HepG2 (cell line): Measurements from ENCODE around the gene KCNIP3. TPM values are rescaled to one million over a fixed set of nuclear protein-coding genes. Genes with fewer than 3 reads are reported as not detected.

Experiments
- ATAC-seq: fragments of 200-7000 bp; cut with Tn5 transposase; 3 replicates; pipeline ENCODE4 v1.9.1; 2020; ENCODE audit warnings: mild to moderate bottlenecking, moderate library complexity
- BruUV-seq: library from RNA; stranded (reverse); fragments of 400-500 nt; replicated peaks from 2 replicates; lab custom pipeline; 2021; lab: Mats Ljungman, UMichigan
- CTCF ChIA-PET: fragments of 300-600 bp; formaldehyde crosslinking; extraction: SDS; loops from one replicate; lab custom pipeline; 2021; ENCODE audit warnings: low total read pairs, inconsistent platforms, low intra/inter-chr PET ratio; lab: Yijun Ruan, JAX
- POLR2A ChIA-PET: fragments of 350-600 bp; sonication (Branson Sonifier 250); formaldehyde crosslinking; loops from one replicate; lab custom pipeline; 2020; ENCODE audit warnings: antibody characterized with exemption, inconsistent platforms; lab: Yijun Ruan, JAX
- DNase-seq: peaks from one replicate; pipeline ENCODE4 v3.0.0-alpha.2; 2015; ENCODE audit warnings: low spot score
- FAIRE-seq: peaks from 3 replicates; lab custom pipeline; 2011; peaks lifted over from hg19 to GRCh38; lab: Jason Lieb, UNC
- H2AFZ ChIP-seq: one replicate; pipeline ENCODE4 v1.6.1; 2011; ENCODE audit warnings: low read length, inconsistent platforms
- H3K27ac ChIP-seq: fragments of 300-600 bp; 3 replicates; pipeline ENCODE4 v1.8.0; 2011; ENCODE audit warnings: mixed run types, mild to moderate bottlenecking, mixed read lengths, low read length, inconsistent platforms; ENCODE audit not compliant: insufficient read depth; ENCODE audit errors: extremely low read length
- H3K27me3 ChIP-seq, 2 experiments: fragments of 200-600 bp in 1 of 2; 2 replicates in 1 of 2; 3 replicates in 1 of 2; pipeline versions ENCODE4 v1.6.0 to v1.8.0; 2011; ENCODE audit warnings: low read length in 2 of 2, mild to moderate bottlenecking in 2 of 2, moderate library complexity in 2 of 2, inconsistent platforms in 1 of 2; ENCODE audit not compliant: insufficient read depth in 2 of 2, control insufficient read depth in 1 of 2
- H3K36me3 ChIP-seq, 2 experiments: fragments of 200-600 bp in 1 of 2; replicated peaks in 1 of 2; 2 replicates in 1 of 2; 3 replicates in 1 of 2; pipeline versions ENCODE4 v1.5.1 to v1.8.0; 2011; ENCODE audit warnings: low read length in 2 of 2, inconsistent platforms in 1 of 2; ENCODE audit not compliant: insufficient read depth in 2 of 2, control insufficient read depth in 1 of 2
- H3K4me1 ChIP-seq: 2 replicates; pipeline ENCODE4 v1.5.1; 2012; ENCODE audit warnings: low read length, inconsistent platforms; ENCODE audit not compliant: insufficient read depth
- H3K4me2 ChIP-seq: 2 replicates; pipeline ENCODE4 v1.6.0; 2011; ENCODE audit warnings: low read depth, low read length, inconsistent platforms
- H3K4me3 ChIP-seq, 3 experiments: fragments of 200-600 bp in 1 of 3; sonication (generic), shearing (Covaris generic) in 1 of 3; replicated peaks in 1 of 3; 2 replicates each; pipeline ENCODE4 v1.5.1; 2011 to 2016; ENCODE audit warnings: low read length in 3 of 3, inconsistent platforms in 2 of 3, low read depth in 2 of 3, mild to moderate bottlenecking in 2 of 3, control low read depth in 1 of 3, mixed read lengths in 1 of 3; ENCODE audit not compliant: insufficient read depth in 1 of 3
- H3K79me2 ChIP-seq: one replicate; pipeline ENCODE4 v1.6.1; 2011; ENCODE audit warnings: low read length, inconsistent platforms; ENCODE audit not compliant: insufficient read depth
- H3K9ac ChIP-seq: 2 replicates; pipeline ENCODE4 v1.6.0; 2011; ENCODE audit warnings: mild to moderate bottlenecking, low read depth, low read length, inconsistent platforms; ENCODE audit not compliant: insufficient read depth
- H3K9me3 ChIP-seq: 2 replicates; pipeline ENCODE4 v1.5.1; 2012; ENCODE audit warnings: mild to moderate bottlenecking, low read length
- H4K20me1 ChIP-seq: 2 replicates; pipeline ENCODE4 v1.6.0; 2011; ENCODE audit warnings: inconsistent platforms, mild to moderate bottlenecking, low read length, moderate library complexity; ENCODE audit not compliant: insufficient read depth
- AGO1 ChIP-seq: fragments of 200-400 bp; formaldehyde crosslinking; IDR thresholded peaks from 2 replicates; pipeline ENCODE4 v1.6.1; 2017; ENCODE audit warnings: mild to moderate bottlenecking, low read depth, low read length, moderate library complexity; ENCODE audit not compliant: poor library complexity, severe bottlenecking
- AKAP8 ChIP-seq: sonication (generic); formaldehyde crosslinking; IDR thresholded peaks from 2 replicates; pipeline ENCODE4 v1.5.1; 2020; ENCODE audit warnings: mild to moderate bottlenecking, missing genetic modification reagents
- CBX2 ChIP-seq, 2 experiments: fragments of 200-600 bp in 1 of 2; sonication (generic); formaldehyde crosslinking in 1 of 2; IDR thresholded peaks; 2 replicates each; pipeline versions ENCODE4 v1.7.0 to v1.8.1; 2018 to 2022; ENCODE audit warnings: low read depth in 2 of 2, low read length in 1 of 2, mild to moderate bottlenecking in 1 of 2, missing genetic modification reagents in 1 of 2
- ELF3 ChIP-seq: IDR thresholded peaks from 2 replicates; pipeline ENCODE4 v1.6.1; 2016; ENCODE audit warnings: missing genetic modification reagents, missing compliant biosample characterization
- ETS1 ChIP-seq: sonication (generic); formaldehyde crosslinking; IDR thresholded peaks from 2 replicates; pipeline ENCODE4 v1.4.0; 2020; ENCODE audit warnings: missing genetic modification reagents
- FOXP1 ChIP-seq, 2 experiments: fragments of 450-650 bp in 1 of 2; IDR thresholded peaks; 2 replicates each; pipeline ENCODE4 v1.6.1; 2017 to 2018; ENCODE audit warnings: antibody characterized with exemption in 1 of 2
- GRHL1 ChIP-seq: sonication (generic); formaldehyde crosslinking; conservative IDR thresholded peaks from 2 replicates; pipeline ENCODE4 v1.8.0; 2022; ENCODE audit warnings: missing genetic modification reagents
- HNF1A ChIP-seq, 2 experiments: sonication (generic) in 1 of 2; formaldehyde crosslinking in 1 of 2; IDR thresholded peaks; 2 replicates each; pipeline versions ENCODE4 v1.4.0 to v1.6.1; 2016 to 2020; ENCODE audit warnings: borderline replicate concordance in 1 of 2, low read depth in 1 of 2, mild to moderate bottlenecking in 1 of 2, missing genetic modification reagents in 1 of 2
- NFKBIZ ChIP-seq: IDR thresholded peaks from 2 replicates; pipeline ENCODE4 v1.6.1; 2018; ENCODE audit warnings: missing genetic modification reagents, missing compliant biosample characterization
- ZBTB2 ChIP-seq: sonication (generic); formaldehyde crosslinking; IDR thresholded peaks from 2 replicates; pipeline ENCODE4 v1.8.0; 2022; ENCODE audit warnings: low read depth, missing genetic modification reagents
- ZNF343 ChIP-seq: sonication (generic); formaldehyde crosslinking; IDR thresholded peaks from 2 replicates; pipeline ENCODE4 v1.4.0; 2020; ENCODE audit warnings: mild to moderate bottlenecking, missing genetic modification reagents
- ZNF75D ChIP-seq: sonication (generic); formaldehyde crosslinking; IDR thresholded peaks from 2 replicates; pipeline ENCODE4 v1.8.1; 2023; ENCODE audit warnings: missing genetic modification reagents, mild to moderate bottlenecking, borderline replicate concordance
- WGBS: methylation state at CpG from one replicate; pipeline ENCODE4 v1.1.6; 2017; ENCODE audit warnings: low lambda C conversion rate; 5-methylcytosine and 5-hydroxymethylcytosine counted together
- in situ Hi-C: cut with HindIII; loops from 2 replicates; pipeline ENCODE4 v1.10.0; 2017; ENCODE audit warnings: low pct_unique_long_range_greater_than_20kb; ENCODE audit not compliant: extremely low pct_ligation_motif_present
- intact Hi-C: fragments of 100-400 bp; cut with micrococcal nuclease; formaldehyde crosslinking; loops from one replicate; pipeline ENCODE4 v1.10.0; 2022; ENCODE audit not compliant: unreplicated experiment
- polyA plus RNA-seq, 8 experiments: library from polyadenylated mRNA; depleted of rRNA in 3 of 8; stranded (reverse) in 7 of 8; unstranded in 1 of 8; fragments of >200 nt; fragmentation: Illumina TruSeq in 4 of 8; extraction: Trizol in 4 of 8; gene quantifications; 2 replicates each; pipeline versions ENCODE4 v1.2.1 to v1.2.3, GENCODE V29; 2011 to 2016; ENCODE audit warnings: low read depth in 4 of 8, missing spikeins in 1 of 8, mixed read lengths in 1 of 8; ENCODE audit not compliant: insufficient read depth in 1 of 8
- total RNA-seq, 5 experiments: library from RNA; depleted of rRNA; stranded (reverse); fragments of >200 nt; fragmentation: Illumina TruSeq; extraction: Trizol; gene quantifications; 2 replicates each; pipeline ENCODE4 v1.2.3, GENCODE V29; 2016; ENCODE audit warnings: low read depth in 1 of 5

The KCNIP3 gene
- total and polyA plus RNA-seq, 2 of the 13 experiments (the other 11 are each of a cell fraction or from before 2014, with no cell fraction given), result not detected

GRCh38 chr2:95333888-95334338 is 36.8 kb downstream of the KCNIP3 start (continued):
- TF ChIP-seq GRHL1 (CRISPR knock-in tag) (no peak), AKAP8 (CRISPR knock-in tag) (no peak), ELF3 (no peak), CBX2 (IDR thresholded peaks at IDR 0.05; ENCODE audit: low read depth, low read length) (no peak), CBX2 (CRISPR knock-in tag; IDR thresholded peaks at IDR 0.05; ENCODE audit: low read depth) (no peak), ZBTB2 (CRISPR knock-in tag) (no peak), ZNF75D (no peak), AGO1 (no peak)
- TF ChIP-seq, all 625 proteins: peak for 0

GRCh38 chr2:95334916-95335641 is 37.9 kb downstream of the KCNIP3 start:
- Histone ChIP-seq H3K4me1 (no peaks in the 10 kb centered on the region), H3K4me3 (no peak overlapping the region), H3K79me2 (no peaks in the 10 kb centered on the region), H3K9ac (no peak overlapping the region), H3K36me3 (no peaks in the 10 kb centered on the region), H3K4me2 (no peak overlapping the region), H4K20me1 (no peaks in the 10 kb centered on the region), H3K9me3 (no peaks in the 10 kb centered on the region), H3K27me3 (peaks cover 3 to 42% of the 10 kb centered on the region in 2 experiments; a peak in 4 of 5 replicates), H2AFZ (no peak overlapping the region), H3K27ac (no peak overlapping the region)
- ChIA-PET CTCF (no interaction called here), POLR2A (no interaction called here)
- WGBS, result 22% methylated on average over 1 of the region's 1 CpG
- in situ Hi-C loops, result no loop called here
- intact Hi-C loops, result no loop called here
- FAIRE-seq (no peak), DNase-seq (no peak), ATAC-seq (no peak)
- no TSS peak for BruUV-seq
- TF ChIP-seq NFKBIZ (CRISPR knock-in tag) (no peak), ELF3 (no peak), HNF1A (IDR thresholded peaks at IDR 0.05; ENCODE audit: low read depth) (no peak), HNF1A (CRISPR knock-in tag; IDR thresholded peaks at IDR 0.05; ENCODE audit: borderline replicate concordance) (no peak), FOXP1 (IDR thresholded peaks at IDR 0.05) (no peak), FOXP1 (CRISPR knock-in tag; IDR thresholded peaks at IDR 0.05) (no peak), ZNF343 (CRISPR knock-in tag) (no peak), ETS1 (no peak)
